Head of caudate nucleus (tissue), 42 donors: Measurements from ENCODE around the gene RBM26.

Experiments used
- DNase-seq, 42 donors: peaks; one replicate each; pipeline versions ENCODE4 v3.0.0 to v3.0.0-alpha.2; 2020 to 2021; ENCODE audit warnings: mixed read lengths in 7 of 42
- intact Hi-C: fragments of 100-400 bp; cut with DNase I; formaldehyde crosslinking; loops from one replicate; pipeline ENCODE4 v1.15.0; 2022

The RBM26 gene, protein sequence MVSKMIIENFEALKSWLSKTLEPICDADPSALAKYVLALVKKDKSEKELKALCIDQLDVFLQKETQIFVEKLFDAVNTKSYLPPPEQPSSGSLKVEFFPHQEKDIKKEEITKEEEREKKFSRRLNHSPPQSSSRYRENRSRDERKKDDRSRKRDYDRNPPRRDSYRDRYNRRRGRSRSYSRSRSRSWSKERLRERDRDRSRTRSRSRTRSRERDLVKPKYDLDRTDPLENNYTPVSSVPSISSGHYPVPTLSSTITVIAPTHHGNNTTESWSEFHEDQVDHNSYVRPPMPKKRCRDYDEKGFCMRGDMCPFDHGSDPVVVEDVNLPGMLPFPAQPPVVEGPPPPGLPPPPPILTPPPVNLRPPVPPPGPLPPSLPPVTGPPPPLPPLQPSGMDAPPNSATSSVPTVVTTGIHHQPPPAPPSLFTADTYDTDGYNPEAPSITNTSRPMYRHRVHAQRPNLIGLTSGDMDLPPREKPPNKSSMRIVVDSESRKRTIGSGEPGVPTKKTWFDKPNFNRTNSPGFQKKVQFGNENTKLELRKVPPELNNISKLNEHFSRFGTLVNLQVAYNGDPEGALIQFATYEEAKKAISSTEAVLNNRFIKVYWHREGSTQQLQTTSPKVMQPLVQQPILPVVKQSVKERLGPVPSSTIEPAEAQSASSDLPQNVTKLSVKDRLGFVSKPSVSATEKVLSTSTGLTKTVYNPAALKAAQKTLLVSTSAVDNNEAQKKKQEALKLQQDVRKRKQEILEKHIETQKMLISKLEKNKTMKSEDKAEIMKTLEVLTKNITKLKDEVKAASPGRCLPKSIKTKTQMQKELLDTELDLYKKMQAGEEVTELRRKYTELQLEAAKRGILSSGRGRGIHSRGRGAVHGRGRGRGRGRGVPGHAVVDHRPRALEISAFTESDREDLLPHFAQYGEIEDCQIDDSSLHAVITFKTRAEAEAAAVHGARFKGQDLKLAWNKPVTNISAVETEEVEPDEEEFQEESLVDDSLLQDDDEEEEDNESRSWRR

DNA sequence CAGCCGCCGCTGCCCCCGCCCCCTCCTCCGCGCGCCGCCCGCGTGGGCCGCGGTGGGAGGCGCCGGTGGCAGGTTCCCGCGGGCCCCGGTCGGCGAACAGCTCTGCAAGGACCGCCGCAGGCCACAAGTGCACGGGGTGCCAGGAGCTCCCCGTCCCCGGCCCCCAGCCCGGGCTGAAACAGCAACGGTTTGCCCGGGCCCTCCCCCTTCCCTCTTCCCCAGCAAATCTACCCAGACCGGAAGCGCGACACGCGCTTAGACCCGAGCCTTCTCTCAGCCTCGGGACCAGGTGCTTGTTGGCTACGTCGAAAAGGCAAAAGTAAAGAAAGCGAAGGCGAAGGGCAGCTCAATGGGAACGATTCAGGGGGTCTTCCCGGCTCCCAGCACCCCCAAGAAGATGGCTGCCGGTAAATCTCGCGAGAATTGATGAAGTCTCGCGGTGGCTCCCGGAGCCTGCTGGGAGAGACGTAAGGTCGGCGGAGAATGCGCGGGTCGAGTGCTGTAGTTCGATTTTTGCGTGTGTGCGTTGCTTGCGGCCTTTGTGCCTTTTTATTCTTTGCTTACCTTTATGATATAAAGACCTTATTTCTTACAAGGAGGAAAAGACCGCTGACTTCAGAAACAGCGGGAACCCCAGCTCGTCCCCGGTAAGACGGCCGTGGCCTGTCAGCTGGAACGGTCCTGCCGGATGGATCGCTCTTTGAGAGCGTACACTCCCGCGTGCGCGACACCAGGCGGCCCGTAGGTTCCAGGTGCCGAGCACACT is at the start of gene RBM26:
RBM26 (minus strand) TSS at position 425 of the 766 bp plus-strand sequence. CDS start 481 bp downstream, outside the sequence.
- DNase-seq = peak; percentile 81 to 96 (median 91)
- intact Hi-C loops = no loop called here

DNA sequence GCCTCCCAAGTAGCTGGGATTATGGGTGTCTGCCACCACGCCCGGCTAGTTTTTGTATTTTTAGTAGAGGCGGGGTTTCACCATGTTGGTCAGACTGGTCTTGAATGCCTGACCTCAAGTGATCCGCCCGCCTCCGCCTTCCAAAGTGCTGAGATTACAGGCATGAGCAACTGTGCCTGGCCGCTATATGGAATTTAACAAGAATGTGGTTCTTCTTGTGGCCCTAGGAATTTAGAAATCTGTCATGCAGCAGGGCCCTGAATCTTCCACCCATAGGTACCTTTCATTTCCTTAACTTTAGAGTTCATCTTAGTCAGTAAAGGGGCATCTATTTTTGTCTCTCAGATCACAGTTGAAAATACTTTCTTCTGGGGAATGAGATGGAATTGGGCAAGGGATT is 49.3 kb upstream of the RBM26 start:
- no peak for DNase-seq
- intact Hi-C loops = no loop called here

DNA sequence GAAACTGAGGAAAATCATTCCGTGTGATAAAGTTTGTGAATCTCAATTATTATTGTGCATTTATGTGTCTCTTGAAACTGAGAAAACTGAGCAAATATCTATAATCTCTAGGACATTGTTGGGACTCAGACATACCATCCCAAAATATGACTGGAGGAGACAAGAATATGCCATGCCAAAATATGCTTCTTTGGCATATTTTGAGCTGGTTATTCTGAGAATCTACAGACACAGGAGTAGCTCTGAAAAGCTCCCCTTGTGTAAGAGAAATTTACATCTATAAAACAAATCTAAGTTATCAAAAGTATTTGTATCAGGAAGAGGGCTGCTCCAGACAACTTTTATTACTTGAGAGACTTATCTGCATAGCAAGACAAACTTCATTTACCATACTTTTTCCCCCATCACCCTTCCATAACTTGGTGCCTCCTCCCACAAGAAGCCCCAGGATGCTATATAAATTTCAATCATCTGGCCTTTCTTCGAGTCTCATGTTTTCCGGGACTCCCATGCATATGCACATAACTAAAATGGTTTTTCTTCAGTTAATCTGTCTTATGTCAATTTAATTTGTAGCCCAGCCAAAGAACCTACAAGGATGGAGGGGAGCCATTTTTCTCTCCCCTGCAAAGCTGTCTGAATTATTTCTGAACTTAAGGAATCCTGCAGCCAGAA is 46.3 kb upstream of the RBM26 start:
- no peak for DNase-seq
- intact Hi-C loops = no loop called here

DNA sequence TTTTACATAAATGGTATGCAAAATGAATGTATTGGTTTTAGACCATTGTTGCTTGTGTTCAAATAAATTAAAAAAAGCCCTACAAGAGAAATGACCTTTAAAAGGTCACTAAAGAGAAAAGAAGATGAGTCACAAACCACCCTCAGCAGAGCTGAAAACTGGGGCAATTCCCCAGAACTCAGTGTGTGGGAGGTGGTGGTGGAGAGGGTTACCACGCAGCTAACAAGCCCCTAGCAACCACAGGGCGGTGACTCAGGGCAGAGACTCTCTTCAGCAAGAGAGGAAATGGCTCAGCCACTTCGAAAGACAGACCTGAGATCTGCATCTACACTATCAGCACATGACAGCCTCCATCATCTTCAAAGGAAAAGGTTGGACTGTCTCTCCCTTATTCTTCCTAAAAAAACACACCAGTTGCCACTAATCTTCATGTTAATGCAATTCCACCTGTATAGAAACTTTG is 45.5 kb upstream of the RBM26 start:
- DNase-seq = peak; percentile 20 to 87 (median 56)
- intact Hi-C loops = no loop called here

- intact Hi-C loops = no loop called here
- DNase-seq = no peak
Observed at GRCh38 chr13:79450110-79450509, 44.1 kb upstream of the RBM26 start.

GRCh38 chr13:79448413-79448812 is 42.4 kb upstream of the RBM26 start:
- DNase-seq = no peak
- intact Hi-C loops = no loop called here

GRCh38 chr13:79447741-79448140 is 41.7 kb upstream of the RBM26 start:
- intact Hi-C loops = no loop called here
- no peak for DNase-seq

DNA sequence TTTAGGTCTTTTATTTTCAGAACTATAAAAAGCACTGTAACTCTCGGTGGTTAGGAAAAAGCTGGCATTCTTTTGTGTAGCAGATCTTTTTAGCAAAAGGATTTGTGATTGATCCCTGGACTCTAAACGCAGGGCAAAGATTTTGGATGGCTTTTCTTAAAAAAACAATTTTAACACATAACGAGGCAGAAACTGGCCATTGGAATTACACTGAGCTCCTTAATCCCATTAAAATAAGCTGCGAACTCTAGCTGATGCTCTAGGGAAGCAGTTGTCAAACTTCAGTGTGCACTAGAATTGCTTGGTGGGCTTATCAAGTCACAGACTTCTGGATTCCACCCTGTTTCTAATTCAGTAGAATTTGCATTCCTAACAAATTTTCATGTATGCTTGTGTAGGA is 41.1 kb upstream of the RBM26 start:
- intact Hi-C loops = no loop called here
- no peak for DNase-seq

GRCh38 chr13:79445968-79446645 is 40.1 kb upstream of the RBM26 start:
- intact Hi-C loops = no loop called here
- DNase-seq = no peak

DNA sequence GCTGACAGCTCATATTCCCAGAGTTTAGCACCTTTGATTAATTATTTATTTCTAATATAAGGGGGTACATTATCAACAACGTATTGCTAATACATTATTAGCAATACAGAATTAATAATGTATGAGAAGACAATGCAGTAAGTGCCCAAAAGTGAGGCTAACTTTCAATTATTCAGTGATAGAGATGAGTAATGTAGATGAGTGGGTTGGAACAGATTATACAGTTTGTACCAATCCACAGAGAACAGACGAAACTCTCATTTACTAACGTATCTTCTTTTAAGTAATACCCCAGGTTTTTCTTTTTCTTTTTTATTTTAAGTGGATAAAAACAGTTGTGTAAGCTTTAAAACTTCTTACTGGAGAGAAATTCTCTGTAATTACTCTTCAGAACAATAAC is 36.7 kb upstream of the RBM26 start:
- intact Hi-C loops = no loop called here
- DNase-seq = no peak

- no peak for DNase-seq
- intact Hi-C loops = no loop called here
Observed at GRCh38 chr13:79442221-79442620, 36.2 kb upstream of the RBM26 start.

- intact Hi-C loops = no loop called here
- no peak for DNase-seq
Observed at GRCh38 chr13:79440958-79441528, 35.0 kb upstream of the RBM26 start.

GRCh38 chr13:79439275-79439674 is 33.2 kb upstream of the RBM26 start:
- intact Hi-C loops = no loop called here

DNA sequence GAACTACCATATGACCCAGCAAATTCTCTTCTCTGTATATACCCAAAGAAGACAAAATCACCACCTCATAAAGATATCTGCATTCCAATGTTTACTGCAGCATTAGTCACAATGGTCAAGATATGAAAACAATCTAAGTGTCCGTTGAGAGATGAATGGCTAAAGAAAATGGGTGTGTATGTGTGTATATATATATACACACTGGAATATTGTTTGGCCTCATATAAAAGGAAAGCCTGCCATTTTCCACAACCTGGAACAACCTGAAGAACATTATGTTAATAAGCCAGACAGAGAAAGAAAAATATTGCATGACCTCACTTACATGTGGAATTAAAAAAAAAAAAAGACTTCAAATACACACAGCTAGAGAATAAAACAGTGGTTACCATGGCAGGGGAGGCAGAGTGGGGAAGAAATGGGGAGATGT is 29.5 kb upstream of the RBM26 start:
- intact Hi-C loops = no loop called here
- no peak for DNase-seq

More at GRCh38 chr13:79439275-79439674, 33.2 kb upstream of the RBM26 start:
- no peak for DNase-seq

DNA sequence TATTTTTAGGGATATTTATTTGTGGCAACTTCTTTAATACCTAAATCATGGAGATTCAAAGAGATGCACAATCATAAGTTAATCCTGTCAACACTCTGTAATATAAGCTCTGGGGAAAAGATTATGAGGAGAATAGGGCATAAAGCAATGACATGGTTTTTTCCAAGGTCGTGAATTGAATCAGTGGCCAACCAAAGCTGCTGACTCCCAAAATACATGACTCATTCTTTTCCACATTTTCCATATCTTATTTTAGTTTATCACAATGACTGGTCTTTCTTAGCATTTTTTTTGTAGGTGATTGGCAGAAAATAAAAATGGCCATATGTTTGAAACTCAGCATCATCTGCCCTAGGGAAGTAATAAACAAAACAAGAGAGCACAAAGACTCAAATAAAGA is 28.5 kb upstream of the RBM26 start:
- intact Hi-C loops = no loop called here
- DNase-seq = no peak

DNA sequence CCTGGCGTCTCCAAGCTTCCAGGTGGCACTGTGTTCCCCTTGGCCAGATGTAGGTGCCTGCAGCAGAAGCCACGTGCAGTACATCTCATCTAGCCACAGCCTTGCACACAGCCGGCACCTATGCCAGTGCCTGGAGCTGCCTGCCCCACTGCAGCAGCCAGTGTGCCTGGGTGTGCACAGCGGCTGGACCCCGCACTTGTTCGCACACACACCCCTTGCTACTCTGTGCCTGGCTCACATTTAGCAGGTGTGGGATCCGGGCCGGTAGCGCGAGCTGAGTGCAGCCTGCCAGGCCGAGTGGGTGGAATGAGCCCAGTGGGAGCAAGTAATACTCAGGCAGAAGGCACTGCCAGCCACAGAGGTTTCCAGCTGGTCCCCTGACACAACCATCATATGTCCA is 26.9 kb upstream of the RBM26 start:
- intact Hi-C loops = no loop called here
- no peak for DNase-seq

DNA sequence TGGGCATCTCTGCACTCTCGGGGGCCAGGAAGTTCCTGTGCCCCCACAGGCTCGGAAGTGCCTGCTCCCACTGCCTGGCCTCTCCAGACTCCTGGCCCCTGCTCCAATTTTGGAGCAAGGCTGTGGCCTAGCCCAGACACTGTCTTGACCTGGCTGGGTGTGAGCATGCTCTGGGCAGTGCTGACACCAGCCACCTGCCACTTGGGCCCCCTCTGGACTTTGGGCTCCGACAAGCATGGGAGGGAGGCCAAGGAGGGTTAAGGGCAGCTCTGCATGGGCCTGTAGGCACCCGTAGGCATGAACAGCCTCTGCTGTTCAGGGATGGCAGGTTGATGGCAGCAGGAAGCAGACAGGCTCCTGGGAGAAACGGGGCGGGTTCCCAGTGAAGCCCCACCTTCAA is 26.0 kb upstream of the RBM26 start:
- DNase-seq = no peak
- intact Hi-C loops = no loop called here

GRCh38 chr13:79429309-79429708 is 23.3 kb upstream of the RBM26 start:
- intact Hi-C loops = no loop called here

More at GRCh38 chr13:79429309-79429708, 23.3 kb upstream of the RBM26 start:
- no peak for DNase-seq
